Mucosa of rectum (tissue), 2 donors: ENCODE results near the gene AKR7A2.

Experiments used
- H3K27ac ChIP-seq, 2 donors: one replicate each; pipeline ENCODE4 v1.7.0; 2013; ENCODE audit warnings: inconsistent platforms in 2 of 2, low read depth in 2 of 2, low read length in 2 of 2
- H3K27me3 ChIP-seq, 2 donors: one replicate each; pipeline ENCODE4 v1.7.0; 2013; ENCODE audit warnings: low read length in 2 of 2; ENCODE audit not compliant: control insufficient read depth in 2 of 2, insufficient read depth in 2 of 2
- H3K36me3 ChIP-seq, 2 donors: one replicate each; pipeline ENCODE4 v1.7.0; 2013; ENCODE audit warnings: low read length in 2 of 2; ENCODE audit not compliant: control insufficient read depth in 2 of 2, insufficient read depth in 2 of 2
- H3K4me1 ChIP-seq, 2 donors: one replicate each; pipeline ENCODE4 v1.7.0; 2013; ENCODE audit warnings: low read length in 2 of 2, mild to moderate bottlenecking in 1 of 2; ENCODE audit not compliant: control insufficient read depth in 2 of 2, insufficient read depth in 2 of 2
- H3K4me3 ChIP-seq, 2 donors: one replicate each; pipeline ENCODE4 v1.7.0; 2013; ENCODE audit warnings: low read length in 2 of 2
- H3K9ac ChIP-seq, 2 donors: one replicate each; pipeline ENCODE4 v1.7.0; 2013; ENCODE audit warnings: low read length in 2 of 2, low read depth in 1 of 2, mild to moderate bottlenecking in 1 of 2
- H3K9me3 ChIP-seq, 2 donors: one replicate each; pipeline ENCODE4 v1.7.0; 2013; ENCODE audit warnings: low read length in 2 of 2; ENCODE audit not compliant: control insufficient read depth in 2 of 2
- donor health status: healthy.
- donor health status: Normal muscosa, but diverticular disease.

The AKR7A2 gene

DNA sequence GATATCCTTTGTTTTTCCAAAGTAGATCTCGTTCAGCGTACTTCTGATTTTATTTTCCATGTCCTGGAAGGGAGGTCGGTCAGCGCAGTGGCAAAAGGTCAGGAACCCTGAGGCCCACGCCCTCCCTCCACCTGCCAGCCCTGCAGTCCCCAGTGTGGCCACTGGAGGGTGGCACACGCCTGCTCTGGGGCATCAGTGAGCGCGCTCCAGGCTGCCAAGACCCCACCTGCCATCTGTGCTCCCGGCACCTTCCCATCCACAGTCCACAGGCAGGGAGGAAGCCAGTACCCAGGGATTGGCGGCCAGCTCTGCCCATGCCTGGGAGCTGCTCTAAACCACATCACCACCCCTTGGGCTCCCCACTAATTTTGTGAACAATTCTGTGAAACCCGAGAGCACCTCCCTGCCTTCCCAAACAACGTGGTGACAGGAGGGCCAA is 32.4 kb upstream of the AKR7A2 start:
- no peaks in the 10 kb centered on the region for H3K9me3 ChIP-seq
- peaks cover 42 to 61% of the 10 kb centered on the region in 2 donors for H3K36me3 ChIP-seq
- H3K9ac ChIP-seq, result no peak overlapping the region
- H3K27me3 ChIP-seq, result no peaks in the 10 kb centered on the region
- H3K4me3 ChIP-seq, result no peak overlapping the region
- H3K27ac ChIP-seq, result no peak overlapping the region
- H3K4me1 ChIP-seq, result peaks cover 0 to 4% of the 10 kb centered on the region in 2 donors

DNA sequence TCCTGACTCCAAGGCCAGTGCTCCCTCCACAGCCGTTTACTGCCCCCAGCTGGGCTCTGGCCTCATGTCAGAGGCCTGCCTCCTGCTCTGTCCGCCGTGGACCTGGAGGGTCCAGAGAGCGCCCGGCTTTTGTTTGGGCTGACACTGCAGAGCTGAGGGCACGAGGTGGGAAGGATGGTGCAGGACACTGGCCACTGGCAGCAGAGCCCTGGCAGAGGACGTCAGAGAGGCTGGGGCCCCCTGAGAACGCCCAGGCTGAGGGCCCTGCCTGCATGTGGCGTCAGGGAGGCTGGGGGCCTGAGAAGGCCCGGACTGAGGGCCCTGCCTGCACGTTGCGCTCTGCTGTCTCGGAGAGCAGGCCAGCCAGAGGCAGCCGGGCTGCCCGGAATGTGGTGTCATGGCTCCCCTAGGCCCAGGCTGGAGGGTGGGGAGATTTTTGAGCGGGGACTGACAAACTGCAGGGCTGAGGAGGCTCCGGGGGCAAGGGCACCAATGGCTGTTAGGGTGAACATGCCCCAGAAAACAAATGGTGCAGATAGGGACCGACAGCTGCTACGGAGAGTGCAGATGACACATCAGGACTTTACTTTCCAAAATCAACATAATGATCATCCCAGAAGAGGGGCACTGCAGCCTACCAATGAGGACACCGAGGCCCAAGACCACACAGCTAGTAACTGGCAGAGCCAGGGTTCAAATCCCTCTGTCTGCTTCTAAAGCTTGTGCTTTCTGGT is 31.8 kb upstream of the AKR7A2 start:
- peaks cover 0 to 3% of the 10 kb centered on the region in 2 donors for H3K4me1 ChIP-seq
- no peak overlapping the region for H3K27ac ChIP-seq
- H3K36me3 ChIP-seq, result peaks cover 39 to 60% of the 10 kb centered on the region in 2 donors

DNA sequence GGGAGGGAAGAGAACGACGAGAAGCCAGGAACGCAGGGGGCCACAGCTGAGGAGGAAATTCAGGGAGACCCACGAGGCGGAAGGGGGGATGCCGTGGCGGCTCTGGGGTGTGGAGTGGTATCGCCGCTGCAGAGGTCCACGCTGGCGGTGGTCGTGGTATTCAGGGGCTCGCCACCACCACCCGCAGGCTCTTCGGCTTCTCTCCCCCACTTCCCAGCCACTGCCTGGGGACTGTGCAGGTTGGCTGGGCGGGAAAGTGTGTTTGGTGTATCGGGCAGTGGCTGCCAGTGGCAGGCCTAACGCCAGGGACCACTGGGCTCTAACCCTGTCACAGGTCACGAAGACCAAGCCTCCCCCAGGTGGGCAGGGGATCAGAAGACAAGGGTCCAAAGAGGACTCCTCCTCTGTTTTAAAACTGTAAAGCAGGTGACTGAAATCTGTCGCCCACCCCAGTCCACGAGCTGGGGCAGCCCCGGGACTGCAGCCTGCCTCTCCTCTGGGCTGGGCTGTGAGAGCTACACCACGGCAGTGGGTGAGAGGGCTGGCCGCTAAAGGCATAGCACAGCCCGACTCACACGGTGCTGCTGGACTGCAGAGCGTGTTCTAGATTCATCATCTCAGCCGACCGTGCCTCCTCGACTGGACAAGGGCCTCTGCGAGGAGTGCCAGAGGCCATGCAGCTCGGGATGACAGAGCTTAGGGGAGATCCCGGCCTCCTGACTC is 31.1 kb upstream of the AKR7A2 start:
- Histone ChIP-seq H3K27ac (no peak overlapping the region), H3K36me3 (peaks cover 41 to 62% of the 10 kb centered on the region in 2 donors), H3K4me3 (no peak overlapping the region), H3K4me1 (peaks cover 0 to 3% of the 10 kb centered on the region in 2 donors), H3K27me3 (no peaks in the 10 kb centered on the region), H3K9ac (no peak overlapping the region), H3K9me3 (no peaks in the 10 kb centered on the region)

More for the DNA sequence above, 31.8 kb upstream of the AKR7A2 start:
- Histone ChIP-seq H3K9ac (no peak overlapping the region), H3K27me3 (no peaks in the 10 kb centered on the region), H3K9me3 (no peaks in the 10 kb centered on the region), H3K4me3 (no peak overlapping the region)

DNA sequence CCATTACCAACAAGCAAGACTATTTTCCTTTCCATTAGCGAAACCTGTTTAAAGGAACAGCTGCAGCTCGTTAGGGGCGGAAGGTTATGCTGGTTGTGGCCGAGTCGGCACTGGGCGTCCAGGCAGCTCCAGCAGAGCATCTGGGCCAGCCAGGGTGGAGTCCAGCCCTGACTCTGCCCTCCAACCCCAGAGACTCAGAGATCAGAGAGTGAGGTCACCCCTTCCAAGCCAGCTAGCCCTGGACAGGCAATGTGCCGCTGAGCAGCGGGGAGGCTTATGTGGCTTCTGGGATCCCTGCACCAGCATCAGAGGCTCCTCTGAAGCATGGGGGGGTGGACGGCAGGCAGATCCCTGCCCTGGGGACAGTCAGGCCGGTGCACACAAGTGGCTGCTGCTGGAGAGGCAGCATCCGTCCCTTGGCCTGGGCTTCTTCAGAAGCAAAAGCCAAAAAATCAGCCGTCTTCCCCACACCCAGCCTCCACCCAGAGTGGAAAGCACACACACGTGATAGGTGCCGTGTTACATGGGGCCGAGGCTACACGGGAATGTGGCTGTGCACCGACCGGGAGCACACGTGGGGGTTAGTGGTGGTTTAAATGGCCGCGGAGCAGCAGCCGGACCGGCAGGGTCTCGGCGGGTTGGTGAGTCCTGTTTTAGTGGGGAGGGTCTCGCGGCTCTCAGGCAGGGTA is 30.3 kb upstream of the AKR7A2 start:
- Histone ChIP-seq H3K4me3 (no peak overlapping the region), H3K27ac (no peak overlapping the region), H3K27me3 (no peaks in the 10 kb centered on the region), H3K9me3 (no peaks in the 10 kb centered on the region), H3K4me1 (peaks cover 0 to 3% of the 10 kb centered on the region in 2 donors), H3K36me3 (peaks cover 38 to 59% of the 10 kb centered on the region in 2 donors), H3K9ac (no peak overlapping the region)

DNA sequence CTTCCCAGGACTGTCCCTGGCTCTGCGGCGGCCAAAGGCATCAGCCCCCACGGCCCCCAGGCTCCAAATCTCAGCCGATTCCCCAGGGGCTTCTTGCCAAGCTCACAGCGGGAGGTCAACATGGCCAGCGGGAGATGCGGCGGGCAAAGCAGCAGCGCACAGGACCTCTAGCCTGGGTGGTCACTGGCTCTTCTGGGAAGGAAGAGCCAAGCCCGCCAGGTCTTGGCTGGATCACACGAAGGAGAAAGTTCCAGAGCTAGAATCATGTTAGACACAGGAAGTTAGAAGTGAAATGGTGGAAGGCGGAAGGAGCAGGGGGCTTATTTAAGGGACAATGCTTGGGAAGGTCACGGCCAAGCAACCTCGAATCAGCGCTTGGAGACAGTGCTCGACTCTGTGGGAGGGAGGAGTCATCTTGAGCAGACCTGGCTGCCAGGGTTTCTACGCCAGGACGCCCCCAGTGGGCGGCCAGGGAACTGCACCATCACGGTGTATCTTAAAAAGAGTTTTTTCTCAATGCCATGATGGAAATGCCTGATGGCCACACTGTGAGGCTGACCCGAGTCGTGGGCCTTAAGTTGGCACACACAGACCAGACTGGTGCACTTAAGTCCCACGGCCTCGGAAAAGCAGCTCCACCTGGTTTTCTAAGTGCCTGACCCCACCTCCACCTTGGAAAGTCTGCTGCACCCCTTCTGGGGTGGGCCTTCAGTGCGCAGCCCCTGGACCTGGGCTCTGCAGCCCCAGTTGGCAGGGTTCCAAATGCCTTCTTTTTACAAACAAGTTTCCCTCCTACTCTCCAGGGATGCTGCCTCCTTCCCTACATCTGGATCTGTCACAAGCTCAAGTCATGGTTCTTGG is 29.5 kb upstream of the AKR7A2 start:
- no peak overlapping the region for H3K27ac ChIP-seq
- H3K36me3 ChIP-seq, result peaks cover 37 to 59% of the 10 kb centered on the region in 2 donors
- peaks cover 0 to 3% of the 10 kb centered on the region in 2 donors for H3K4me1 ChIP-seq
- H3K9ac ChIP-seq, result no peak overlapping the region
- no peaks in the 10 kb centered on the region for H3K9me3 ChIP-seq
- no peak overlapping the region for H3K4me3 ChIP-seq
- no peaks in the 10 kb centered on the region for H3K27me3 ChIP-seq

DNA sequence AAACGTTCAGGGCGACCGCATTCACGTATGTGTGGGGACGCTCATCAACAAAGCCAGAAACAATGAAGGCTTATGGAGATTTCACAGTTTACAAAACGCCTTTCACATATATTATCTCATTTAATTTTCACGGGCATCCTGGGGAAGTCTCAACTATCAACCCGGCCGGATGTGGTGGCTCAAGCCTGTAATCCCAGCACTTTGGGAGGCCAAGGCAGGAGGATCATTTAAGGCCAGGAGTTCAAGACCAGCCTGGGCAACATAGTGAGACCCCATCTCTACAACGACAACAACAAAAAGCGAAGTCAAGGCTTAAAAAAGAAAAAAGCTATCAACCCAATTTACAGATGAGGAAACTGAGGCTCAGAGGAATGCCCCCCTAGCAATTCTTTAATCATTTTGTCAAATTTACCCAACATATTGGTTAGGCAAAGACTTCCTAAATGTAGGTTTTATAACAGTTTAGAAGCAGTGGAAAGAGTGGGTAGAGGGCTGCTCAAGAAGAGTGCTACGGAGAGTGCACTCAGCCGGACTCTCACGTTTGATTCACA is 28.5 kb upstream of the AKR7A2 start:
- peaks cover 37 to 57% of the 10 kb centered on the region in 2 donors for H3K36me3 ChIP-seq
- no peaks in the 10 kb centered on the region for H3K9me3 ChIP-seq
- H3K4me1 ChIP-seq, result peaks cover 0 to 3% of the 10 kb centered on the region in 2 donors
- no peak overlapping the region for H3K4me3 ChIP-seq
- H3K27ac ChIP-seq, result no peak overlapping the region
- no peak overlapping the region for H3K9ac ChIP-seq
- H3K27me3 ChIP-seq, result no peaks in the 10 kb centered on the region

DNA sequence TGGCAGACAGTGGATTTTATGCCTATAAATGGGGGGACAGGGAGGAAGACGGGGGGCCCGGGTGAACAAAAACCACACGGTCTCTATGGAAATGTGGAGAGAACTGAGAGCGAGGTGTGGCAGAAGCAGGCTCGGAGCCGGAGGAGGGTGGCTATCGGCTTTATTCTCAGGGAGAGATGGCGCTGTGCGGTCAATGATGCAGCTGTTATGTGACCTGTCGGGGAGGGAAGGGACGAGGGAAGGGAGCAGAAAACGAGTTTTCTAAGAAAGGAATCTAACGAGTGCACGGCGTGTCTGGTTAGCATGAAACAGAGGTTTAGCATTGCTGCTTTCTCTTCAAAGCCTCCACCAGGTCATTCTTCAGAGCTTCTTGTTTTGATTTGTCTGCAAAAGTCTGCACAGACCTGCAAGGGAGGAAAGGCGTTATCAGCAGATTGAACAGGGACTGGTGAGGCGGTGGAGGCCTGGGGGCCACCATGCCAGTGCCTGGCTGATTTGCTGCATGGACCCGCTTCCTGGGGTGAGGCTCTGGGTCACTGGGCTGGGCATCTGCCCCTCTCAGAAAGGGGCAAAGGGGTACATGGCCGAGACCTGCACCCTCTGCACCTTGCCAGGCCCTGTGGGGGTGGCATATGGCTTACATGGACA is 27.4 kb upstream of the AKR7A2 start:
- no peak overlapping the region for H3K27ac ChIP-seq
- H3K36me3 ChIP-seq, result peaks cover 37 to 46% of the 10 kb centered on the region in 2 donors
- no peak overlapping the region for H3K9ac ChIP-seq
- no peaks in the 10 kb centered on the region for H3K9me3 ChIP-seq
- no peak overlapping the region for H3K4me3 ChIP-seq
- H3K4me1 ChIP-seq, result peaks cover 0 to 3% of the 10 kb centered on the region in 2 donors
- no peaks in the 10 kb centered on the region for H3K27me3 ChIP-seq

DNA sequence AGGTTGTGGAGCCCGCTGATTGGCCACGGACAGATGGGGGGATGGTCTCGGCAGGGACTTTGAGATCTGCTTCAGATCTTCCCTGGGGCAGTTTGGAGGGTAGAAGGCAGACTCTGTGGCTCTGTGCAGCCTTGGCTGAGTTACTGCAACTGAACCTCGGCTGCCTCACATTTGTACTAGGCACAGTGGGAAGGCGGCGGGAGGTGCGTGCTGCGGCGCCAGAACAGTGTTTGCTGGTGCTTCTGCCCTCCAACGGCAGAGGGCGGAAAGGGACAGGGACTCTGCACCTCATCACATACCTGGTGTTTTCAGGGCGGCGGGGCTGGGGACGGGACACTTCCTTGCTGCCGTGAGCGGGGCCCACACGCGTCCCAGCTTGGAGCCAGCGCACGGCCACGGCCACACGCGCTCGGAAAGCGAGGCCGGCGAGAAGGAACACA is 26.4 kb upstream of the AKR7A2 start:
- no peaks in the 10 kb centered on the region for H3K9me3 ChIP-seq
- H3K36me3 ChIP-seq, result peaks cover 28 to 36% of the 10 kb centered on the region in 2 donors
- no peak overlapping the region for H3K9ac ChIP-seq
- H3K27me3 ChIP-seq, result no peaks in the 10 kb centered on the region
- no peak overlapping the region for H3K4me3 ChIP-seq
- no peak overlapping the region for H3K27ac ChIP-seq
- peaks cover 0 to 3% of the 10 kb centered on the region in 2 donors for H3K4me1 ChIP-seq

DNA sequence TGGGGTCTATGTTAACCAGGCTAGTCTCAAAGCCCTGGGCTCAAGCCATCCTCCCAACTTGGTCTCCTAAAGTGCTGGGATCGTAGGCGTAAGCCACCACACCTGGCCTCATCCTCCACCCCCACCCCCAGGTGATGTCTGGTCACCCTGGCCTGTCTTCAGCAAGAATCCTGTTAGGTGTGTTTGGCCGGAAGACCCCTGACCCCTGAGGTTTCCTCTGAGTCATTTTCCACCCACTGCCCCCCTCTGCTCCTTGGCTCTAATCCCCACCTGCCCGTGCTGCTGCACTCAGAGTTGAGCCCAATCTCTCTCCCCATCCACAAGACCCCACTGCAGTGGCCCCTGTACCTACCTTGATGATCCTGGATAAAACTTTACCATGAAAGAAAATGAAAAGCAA is 25.3 kb upstream of the AKR7A2 start:
- Histone ChIP-seq H3K4me3 (no peak overlapping the region), H3K9me3 (no peaks in the 10 kb centered on the region), H3K9ac (no peak overlapping the region), H3K27me3 (no peaks in the 10 kb centered on the region), H3K4me1 (peaks cover 0 to 3% of the 10 kb centered on the region in 2 donors), H3K36me3 (peaks cover 18 to 26% of the 10 kb centered on the region in 2 donors), H3K27ac (no peak overlapping the region)
